Calu3 (cell line): Measurements from ENCODE around the gene ANGPT4. TPM values are rescaled to one million over a fixed set of nuclear protein-coding genes. Genes with fewer than 3 reads are reported as not detected.

Source experiments
- BruUV-seq: library from RNA; stranded (reverse); fragments of 400-500 nt; replicated peaks from 2 replicates; lab custom pipeline; 2021; lab: Mats Ljungman, UMichigan
- CTCF ChIA-PET: fragments of 300-600 bp; sonication (Branson Sonifier 250); formaldehyde crosslinking; loops from one replicate; lab custom pipeline; 2022; ENCODE audit warnings: antibody characterized with exemption; lab: Charles Lee
- DNase-seq: peaks from one replicate; pipeline ENCODE4 v3.0.0; 2022
- H3K27ac Mint-ChIP-seq: one replicate; pipeline ENCODE4 v1.8.0; 2022; ENCODE audit warnings: mixed read lengths; ENCODE audit not compliant: unreplicated experiment
- H3K27me3 Mint-ChIP-seq: one replicate; pipeline ENCODE4 v1.8.0; 2022; ENCODE audit warnings: mixed read lengths; ENCODE audit not compliant: unreplicated experiment
- H3K36me3 Mint-ChIP-seq: one replicate; pipeline ENCODE4 v1.8.0; 2022; ENCODE audit warnings: mild to moderate bottlenecking, moderate library complexity, mixed read lengths; ENCODE audit not compliant: insufficient read depth, unreplicated experiment
- H3K4me1 Mint-ChIP-seq: one replicate; pipeline ENCODE4 v1.8.0; 2022; ENCODE audit warnings: mild to moderate bottlenecking, low read depth, mixed read lengths; ENCODE audit not compliant: unreplicated experiment
- H3K4me3 Mint-ChIP-seq: one replicate; pipeline ENCODE4 v1.8.0; 2022; ENCODE audit warnings: mild to moderate bottlenecking, low read depth, moderate library complexity, mixed read lengths; ENCODE audit not compliant: unreplicated experiment
- H3K9me3 Mint-ChIP-seq: one replicate; pipeline ENCODE4 v1.8.0; 2022; ENCODE audit warnings: low read depth, mixed read lengths; ENCODE audit not compliant: unreplicated experiment
- intact Hi-C: fragments of 100-400 bp; cut with micrococcal nuclease; formaldehyde crosslinking; loops from one replicate; pipeline ENCODE4 v1.10.0; 2022; ENCODE audit not compliant: unreplicated experiment
- total RNA-seq: library from RNA; stranded (reverse); gene quantifications from 2 replicates; pipeline ENCODE4 v1.2.3, GENCODE V29; 2022
- TF ChIP-seq, protein P1 (sequence below): fragments of 200-600 bp; IDR thresholded peaks from one replicate; pipeline ENCODE4 v1.8.0; 2022; ENCODE audit warnings: antibody characterized with exemption; ENCODE audit not compliant: unreplicated experiment

ANGPT4 gene
- total RNA-seq, 1 experiment from 2014 or later: not detected

DNA sequence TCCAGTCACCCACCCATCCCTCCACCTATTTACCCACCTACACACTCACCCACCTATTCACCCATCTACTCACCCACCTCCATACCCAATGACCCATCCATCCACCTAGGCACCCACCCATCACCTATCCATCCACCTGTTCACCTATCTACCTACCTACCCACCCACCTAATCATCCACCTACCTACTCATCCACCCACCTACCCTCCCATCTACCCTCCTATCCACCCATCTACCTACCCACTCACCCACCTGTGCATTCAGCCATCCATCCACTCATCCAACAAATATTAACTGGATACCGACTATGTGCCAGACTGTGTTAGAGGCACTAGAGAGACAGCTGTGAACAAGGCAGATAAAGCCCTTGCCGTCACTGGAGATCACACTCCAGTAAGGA lies 45.6 kb upstream of the ANGPT4 start:
- H3K27ac Mint-ChIP-seq: no peak overlapping the region
- no peak for DNase-seq
- H3K4me1 Mint-ChIP-seq: no peaks in the 10 kb centered on the region
- BruUV-seq: no TSS peak
- no peaks in the 10 kb centered on the region for H3K36me3 Mint-ChIP-seq
- peaks cover 96% of the 10 kb centered on the region for H3K27me3 Mint-ChIP-seq
- TF ChIP-seq, protein P1, sequence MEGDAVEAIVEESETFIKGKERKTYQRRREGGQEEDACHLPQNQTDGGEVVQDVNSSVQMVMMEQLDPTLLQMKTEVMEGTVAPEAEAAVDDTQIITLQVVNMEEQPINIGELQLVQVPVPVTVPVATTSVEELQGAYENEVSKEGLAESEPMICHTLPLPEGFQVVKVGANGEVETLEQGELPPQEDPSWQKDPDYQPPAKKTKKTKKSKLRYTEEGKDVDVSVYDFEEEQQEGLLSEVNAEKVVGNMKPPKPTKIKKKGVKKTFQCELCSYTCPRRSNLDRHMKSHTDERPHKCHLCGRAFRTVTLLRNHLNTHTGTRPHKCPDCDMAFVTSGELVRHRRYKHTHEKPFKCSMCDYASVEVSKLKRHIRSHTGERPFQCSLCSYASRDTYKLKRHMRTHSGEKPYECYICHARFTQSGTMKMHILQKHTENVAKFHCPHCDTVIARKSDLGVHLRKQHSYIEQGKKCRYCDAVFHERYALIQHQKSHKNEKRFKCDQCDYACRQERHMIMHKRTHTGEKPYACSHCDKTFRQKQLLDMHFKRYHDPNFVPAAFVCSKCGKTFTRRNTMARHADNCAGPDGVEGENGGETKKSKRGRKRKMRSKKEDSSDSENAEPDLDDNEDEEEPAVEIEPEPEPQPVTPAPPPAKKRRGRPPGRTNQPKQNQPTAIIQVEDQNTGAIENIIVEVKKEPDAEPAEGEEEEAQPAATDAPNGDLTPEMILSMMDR: no peak
- intact Hi-C loops: no loop called here
- no peaks in the 10 kb centered on the region for H3K9me3 Mint-ChIP-seq
- H3K4me3 Mint-ChIP-seq: no peak overlapping the region
- CTCF ChIA-PET: no interaction called here

DNA sequence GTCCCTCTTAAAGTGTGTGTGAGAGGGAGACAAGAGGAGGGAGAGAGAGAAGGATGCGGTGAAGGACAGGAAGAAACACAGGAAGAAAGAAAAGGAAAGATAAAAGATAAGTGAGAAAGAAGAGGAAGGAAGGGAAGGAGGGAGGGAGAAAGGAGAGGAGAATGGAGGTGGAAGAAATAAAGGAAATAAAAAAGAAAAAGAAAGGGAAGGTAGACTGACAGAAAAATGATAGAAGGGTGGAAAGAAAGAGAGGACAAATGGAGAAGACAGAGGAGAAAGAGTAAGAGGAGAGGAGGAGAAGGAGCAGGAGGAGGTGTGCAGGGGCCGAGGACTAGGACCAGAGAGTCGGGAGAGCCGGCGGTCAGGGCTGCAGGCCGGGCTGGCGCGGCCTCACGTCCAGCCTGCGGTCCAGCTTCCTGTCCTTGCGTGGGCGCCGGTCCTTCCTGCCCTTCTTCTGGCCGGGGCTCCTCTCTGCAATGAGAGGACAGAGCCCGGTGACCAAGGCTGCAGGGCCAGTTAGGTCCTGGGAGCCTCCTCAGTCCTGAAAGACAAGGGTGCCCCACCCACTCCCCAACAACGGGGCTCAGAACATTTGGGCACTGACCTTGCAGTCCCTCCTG lies 44.0 kb upstream of the ANGPT4 start:
- TF ChIP-seq, protein P1: no peak
- CTCF ChIA-PET: no interaction called here
- intact Hi-C loops: loop anchor here (5.0 kb wide), 1 partner anchor 227 kb away; no protein-coding TSS in a partner anchor
- DNase-seq: no peak
- no TSS peak for BruUV-seq
- H3K27me3 Mint-ChIP-seq: peaks cover 98% of the 10 kb centered on the region
- H3K9me3 Mint-ChIP-seq: no peaks in the 10 kb centered on the region
- H3K4me3 Mint-ChIP-seq: no peak overlapping the region
- H3K4me1 Mint-ChIP-seq: no peaks in the 10 kb centered on the region
- no peak overlapping the region for H3K27ac Mint-ChIP-seq
- no peaks in the 10 kb centered on the region for H3K36me3 Mint-ChIP-seq

DNA sequence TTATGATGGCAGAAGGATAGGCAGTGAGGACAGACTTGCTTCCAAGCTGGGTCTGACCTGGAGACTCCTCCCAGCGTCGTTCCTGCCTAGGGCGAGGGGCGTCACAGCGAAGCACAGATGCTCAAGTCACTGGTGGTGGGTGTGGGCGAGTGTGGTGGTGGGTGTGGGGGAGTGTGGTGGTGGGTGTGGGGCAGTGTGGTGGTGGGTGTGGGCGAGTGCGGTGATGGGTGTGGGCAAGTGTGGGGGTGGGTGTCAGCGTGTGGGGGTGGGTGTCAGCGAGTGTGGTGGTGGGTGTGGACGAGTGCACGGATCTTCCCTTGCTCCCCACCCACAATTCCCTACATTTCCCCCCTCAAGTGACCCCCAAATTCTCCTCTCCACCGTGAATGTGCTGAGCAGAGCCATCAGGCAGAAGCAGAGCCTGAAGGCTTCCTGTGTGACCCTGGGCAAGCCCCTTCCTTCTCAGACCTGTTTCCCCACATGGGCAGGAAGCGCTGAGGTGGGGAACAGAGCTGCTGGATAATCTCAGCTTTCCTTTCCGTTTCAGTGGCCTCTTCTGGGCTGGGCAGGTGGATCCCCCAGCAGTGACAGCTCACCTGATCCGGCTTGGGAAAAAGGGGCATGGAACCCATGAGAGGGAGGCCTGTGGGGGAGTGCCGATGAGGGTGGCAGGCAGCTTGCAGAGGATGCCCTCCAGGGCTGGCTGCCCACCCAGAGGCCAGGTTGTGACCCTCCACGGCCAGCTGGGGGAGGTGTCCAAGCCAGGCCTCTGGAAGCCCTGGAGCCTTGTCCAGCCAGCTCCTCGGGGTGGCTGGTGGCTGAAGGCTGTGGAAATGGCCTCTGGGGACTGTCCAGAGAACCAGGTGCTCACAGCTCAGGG lies 43.0 kb upstream of the ANGPT4 start:
- CTCF ChIA-PET: no interaction called here
- Mint-ChIP-seq H3K4me1 (no peaks in the 10 kb centered on the region), H3K27me3 (peaks cover 98% of the 10 kb centered on the region), H3K27ac (no peak overlapping the region), H3K36me3 (no peaks in the 10 kb centered on the region), H3K9me3 (no peaks in the 10 kb centered on the region), H3K4me3 (no peak overlapping the region)
- DNase-seq: no peak
- TF ChIP-seq, protein P1: no peak
- BruUV-seq: no TSS peak
- intact Hi-C loops: loop anchor here (5.0 kb wide), 1 partner anchor 228 kb away; no protein-coding TSS in a partner anchor

- H3K27me3 Mint-ChIP-seq: peaks cover 95% of the 10 kb centered on the region
- no peaks in the 10 kb centered on the region for H3K9me3 Mint-ChIP-seq
- no peak overlapping the region for H3K27ac Mint-ChIP-seq
- no peaks in the 10 kb centered on the region for H3K36me3 Mint-ChIP-seq
- no peaks in the 10 kb centered on the region for H3K4me1 Mint-ChIP-seq
- DNase-seq: no peak
- H3K4me3 Mint-ChIP-seq: no peak overlapping the region
- intact Hi-C loops: loop anchor here (5.0 kb wide), 1 partner anchor 230 kb away; no protein-coding TSS in a partner anchor
- TF ChIP-seq, protein P1: no peak
- CTCF ChIA-PET: interaction anchor here (2.5 to 2.7 kb wide), 2 partner anchors 139 to 142 kb away, joined by 12 to 13 read pairs; no protein-coding TSS in a partner anchor
- no TSS peak for BruUV-seq
These were observed 41.4 kb upstream of the ANGPT4 start for GRCh38 chr20:957544-957943.
